Measurements from ENCODE around the gene CDH6.

DNA sequence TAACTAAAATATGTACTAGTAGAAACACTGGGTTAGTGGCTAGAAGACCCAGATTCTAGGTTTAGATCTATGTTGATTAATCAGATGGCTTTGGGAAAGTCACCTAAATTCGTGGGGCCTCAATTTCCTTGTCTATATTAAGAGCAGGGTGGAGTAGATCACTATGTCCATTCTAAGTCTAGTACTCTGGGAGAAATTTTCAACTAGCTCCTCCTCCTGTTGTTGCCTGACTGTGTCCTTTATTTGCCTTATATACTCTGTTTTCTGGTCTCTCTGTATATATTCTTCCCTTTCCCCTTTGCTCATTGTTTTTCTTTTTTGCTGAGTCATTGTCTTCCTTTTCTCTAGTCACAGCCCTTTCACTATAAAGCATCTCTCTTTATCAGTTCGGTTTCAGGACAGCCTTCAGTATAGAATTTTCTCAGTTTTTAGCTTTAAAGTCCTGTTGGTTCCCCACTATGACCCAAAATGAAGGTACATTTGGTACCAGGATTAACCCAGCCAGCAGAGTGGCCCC lies 44.5 kb upstream of the CDH6 start:
- TF ChIP-seq, protein P1, sequence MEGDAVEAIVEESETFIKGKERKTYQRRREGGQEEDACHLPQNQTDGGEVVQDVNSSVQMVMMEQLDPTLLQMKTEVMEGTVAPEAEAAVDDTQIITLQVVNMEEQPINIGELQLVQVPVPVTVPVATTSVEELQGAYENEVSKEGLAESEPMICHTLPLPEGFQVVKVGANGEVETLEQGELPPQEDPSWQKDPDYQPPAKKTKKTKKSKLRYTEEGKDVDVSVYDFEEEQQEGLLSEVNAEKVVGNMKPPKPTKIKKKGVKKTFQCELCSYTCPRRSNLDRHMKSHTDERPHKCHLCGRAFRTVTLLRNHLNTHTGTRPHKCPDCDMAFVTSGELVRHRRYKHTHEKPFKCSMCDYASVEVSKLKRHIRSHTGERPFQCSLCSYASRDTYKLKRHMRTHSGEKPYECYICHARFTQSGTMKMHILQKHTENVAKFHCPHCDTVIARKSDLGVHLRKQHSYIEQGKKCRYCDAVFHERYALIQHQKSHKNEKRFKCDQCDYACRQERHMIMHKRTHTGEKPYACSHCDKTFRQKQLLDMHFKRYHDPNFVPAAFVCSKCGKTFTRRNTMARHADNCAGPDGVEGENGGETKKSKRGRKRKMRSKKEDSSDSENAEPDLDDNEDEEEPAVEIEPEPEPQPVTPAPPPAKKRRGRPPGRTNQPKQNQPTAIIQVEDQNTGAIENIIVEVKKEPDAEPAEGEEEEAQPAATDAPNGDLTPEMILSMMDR (IDR thresholded peaks at IDR 0.05): no peak
- TF ChIP-seq POLR2A (IDR thresholded peaks at IDR 0.05) (no peak), POLR2AphosphoS5 (IDR thresholded peaks at IDR 0.05) (no peak), EP300 (IDR thresholded peaks at IDR 0.05) (no peak)
